HG03439 (cell line): ENCODE results near the gene GSS.
"Not testable (repeated sequence)": the region's sequence is repeated elsewhere in the genome, so short reads cannot be mapped to it uniquely, and the experiment has no call there.

ENCODE experiments used
- ATAC-seq: cut with Tn5 transposase; IDR thresholded peaks from one replicate; pipeline ENCODE4 v1.9.1; 2021; ENCODE audit warnings: mild to moderate bottlenecking, moderate library complexity; ENCODE audit not compliant: unreplicated experiment

Gene GSS

DNA sequence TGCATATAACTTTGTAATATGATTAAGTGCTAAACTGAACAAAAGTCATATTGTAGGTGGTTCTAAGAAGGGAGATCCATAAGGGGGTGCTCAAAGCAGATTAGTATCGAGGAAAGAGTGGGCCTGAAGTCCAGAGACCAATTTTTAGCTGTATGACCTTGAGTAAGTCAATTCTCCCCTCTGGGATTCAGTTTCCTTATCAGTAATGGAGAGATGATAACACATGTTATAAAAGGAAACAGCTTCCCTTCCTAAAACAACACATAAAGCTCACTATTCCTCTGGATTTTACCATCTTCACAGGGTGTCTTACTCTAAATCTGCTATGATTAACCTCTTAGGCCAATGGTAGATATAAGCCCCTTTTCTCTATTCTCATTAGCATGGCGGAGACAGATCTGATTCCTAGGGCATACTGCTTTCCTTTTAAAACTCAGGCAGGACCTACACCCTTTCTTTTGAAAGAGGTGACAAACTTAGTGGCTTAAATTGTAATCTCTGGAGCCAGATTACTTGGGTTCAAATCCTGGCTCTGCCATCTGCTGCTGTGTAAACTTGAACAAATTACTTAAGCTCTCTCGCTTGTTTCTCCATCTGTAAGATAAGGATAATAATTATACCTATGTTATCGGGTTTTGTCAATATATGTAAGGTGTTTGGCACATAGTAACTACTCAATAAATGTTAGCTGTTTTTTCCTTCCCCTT is 39.7 kb downstream of the GSS start:
- ATAC-seq = no peak

GRCh38 chr20:34915131-34915530 is 40.5 kb downstream of the GSS start:
- no peak for ATAC-seq

- ATAC-seq = no peak
Measured at GRCh38 chr20:34907616-34908469, 47.8 kb downstream of the GSS start.

DNA sequence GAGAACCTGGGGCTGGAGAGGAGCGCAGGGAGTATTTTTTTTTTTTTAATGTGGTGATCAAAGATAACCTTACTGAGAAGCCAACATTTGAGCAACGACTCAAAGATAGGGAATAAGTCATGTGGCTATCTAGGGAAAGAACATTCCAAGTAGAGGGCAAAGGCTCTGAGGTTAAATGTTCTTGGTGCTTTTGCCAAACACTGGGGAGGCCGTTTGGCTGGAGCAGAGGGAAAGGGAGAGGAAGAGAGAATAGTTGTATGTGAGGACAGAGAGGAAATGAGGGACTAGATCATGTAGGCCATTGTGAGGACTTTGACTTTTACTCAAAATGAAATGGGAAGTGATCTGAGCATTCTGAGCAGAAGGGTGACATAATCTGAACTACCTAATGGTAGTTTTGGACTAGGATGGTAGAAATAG is 51.4 kb downstream of the GSS start:
- no peak for ATAC-seq

GRCh38 chr20:34898731-34899130 is 56.9 kb downstream of the GSS start:
- ATAC-seq = not testable (repeated sequence)

- not testable (repeated sequence) for ATAC-seq
Measured at GRCh38 chr20:34898129-34898528, 57.5 kb downstream of the GSS start.

GRCh38 chr20:34896086-34896621 is 59.5 kb downstream of the GSS start:
- no peak for ATAC-seq

- no peak for ATAC-seq
Measured at GRCh38 chr20:34895465-34895864, 60.1 kb downstream of the GSS start.

DNA sequence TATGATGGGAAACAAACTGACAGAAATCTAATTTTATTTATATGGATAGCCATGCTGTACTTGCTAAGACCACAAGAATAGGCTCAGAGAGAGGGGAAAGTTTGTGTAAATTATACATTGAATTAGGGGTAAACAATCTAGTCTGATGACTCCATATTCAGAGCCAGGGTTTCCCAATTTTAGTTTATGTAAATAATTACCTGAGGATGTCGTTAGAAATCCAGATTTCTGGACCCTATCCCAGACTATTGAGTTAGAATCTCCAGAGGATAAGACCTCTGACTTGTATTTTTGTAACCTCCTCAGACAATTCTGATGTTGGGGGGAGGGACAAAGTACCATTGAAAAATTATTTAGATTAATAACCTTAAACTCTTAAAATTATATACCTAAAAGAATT is 60.9 kb downstream of the GSS start:
- ATAC-seq = no peak

- no peak for ATAC-seq
Measured at GRCh38 chr20:34892671-34893070, 62.9 kb downstream of the GSS start.

DNA sequence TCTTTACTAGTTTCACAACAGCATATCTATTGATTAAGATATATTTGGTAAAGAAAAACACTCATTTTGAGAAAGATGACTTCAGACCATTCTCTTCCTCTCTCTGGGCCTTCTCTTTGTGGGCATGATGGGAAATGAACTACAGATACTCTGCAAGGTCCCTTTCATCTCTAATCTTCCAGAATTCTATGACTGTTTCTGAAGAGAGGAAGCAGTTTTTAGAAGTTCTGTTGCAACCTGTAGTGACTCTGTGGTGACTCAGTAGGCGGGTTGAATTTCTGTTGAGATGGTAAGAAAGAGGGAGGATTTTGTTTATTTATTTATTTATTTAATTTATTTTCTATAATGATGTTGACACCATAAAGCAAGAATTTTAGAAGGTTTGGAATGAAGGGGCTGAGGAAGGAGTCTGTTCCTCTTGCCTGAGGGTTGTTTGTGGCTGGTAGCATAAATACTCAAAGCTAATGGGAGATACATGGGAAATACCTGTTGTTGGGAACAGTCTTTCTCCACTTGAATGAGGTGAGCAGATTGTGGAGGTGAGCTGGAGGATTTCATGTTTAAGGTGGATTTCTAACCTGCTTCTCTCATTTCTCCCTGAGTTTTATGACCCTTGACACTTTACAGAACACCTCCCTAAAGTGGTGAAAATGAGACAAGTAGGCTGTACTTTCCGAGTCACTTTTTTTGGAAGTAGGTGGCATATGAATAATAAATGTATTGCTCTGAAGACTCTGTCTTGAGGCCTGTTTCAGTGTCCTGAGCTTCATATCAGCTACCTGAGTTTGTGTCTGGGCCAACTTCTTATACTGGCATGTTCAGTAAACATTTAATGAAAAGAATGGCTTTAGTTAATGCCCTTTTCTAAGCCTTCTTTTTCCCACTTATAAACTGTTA is 64.2 kb downstream of the GSS start:
- no peak for ATAC-seq

DNA sequence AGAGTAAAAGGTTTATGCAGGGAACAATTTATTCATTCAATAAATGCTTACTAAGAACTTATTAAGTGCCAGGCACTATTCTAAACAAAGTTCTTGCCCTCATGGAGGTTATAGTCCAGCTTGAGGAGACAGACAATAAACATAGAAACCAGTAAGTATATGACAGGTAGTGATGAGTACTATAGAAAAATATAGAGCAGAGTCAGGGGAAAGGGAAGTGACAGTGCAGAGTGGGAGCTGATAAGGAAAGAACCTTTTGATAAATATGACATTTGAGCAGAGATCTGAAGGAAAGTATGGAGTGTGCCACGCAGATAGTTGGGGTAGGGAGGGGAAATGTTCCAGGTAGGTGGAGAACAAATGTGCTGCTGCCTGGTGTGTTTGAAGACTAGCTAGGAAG is 67.1 kb downstream of the GSS start:
- ATAC-seq = no peak

- ATAC-seq = peak; percentile 53
Measured at GRCh38 chr20:34887023-34887422, 68.6 kb downstream of the GSS start.

DNA sequence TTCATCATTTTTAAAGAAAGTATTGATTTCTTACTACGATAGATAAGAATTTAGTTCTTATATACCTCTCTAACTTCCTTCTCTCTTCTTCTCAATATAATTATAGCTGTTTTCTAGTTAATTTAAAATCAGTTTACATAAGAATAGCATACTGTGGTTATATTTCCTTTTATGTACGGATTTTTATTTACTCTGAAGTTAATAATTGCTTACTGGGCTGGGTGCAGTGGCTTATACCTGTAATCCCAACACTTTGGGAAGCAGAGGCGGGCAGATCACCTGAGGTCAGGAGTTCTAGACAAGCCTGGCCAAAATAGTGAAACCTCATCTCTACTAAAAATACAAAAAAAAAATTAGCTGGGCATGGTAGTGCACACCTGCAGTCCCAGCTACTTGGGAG is 69.5 kb downstream of the GSS start:
- ATAC-seq = no peak

DNA sequence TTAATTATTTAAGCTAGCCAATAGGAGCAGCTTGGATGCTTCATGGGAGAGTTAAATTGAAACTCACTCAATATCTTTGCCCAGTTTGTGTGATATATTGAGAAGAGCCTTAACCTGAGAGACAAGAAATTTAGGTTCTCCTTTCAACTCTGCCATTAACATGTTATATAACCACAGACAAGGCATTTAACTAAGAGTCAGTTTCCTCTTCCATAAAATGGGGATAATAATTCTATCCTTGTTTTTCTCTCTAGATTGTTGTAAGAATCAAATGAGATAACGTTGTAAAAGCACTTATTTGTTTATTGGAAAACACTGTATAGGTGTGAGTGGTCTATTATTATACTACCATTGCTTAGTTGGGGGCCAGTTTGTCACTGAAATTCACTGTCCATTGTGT is 71.3 kb downstream of the GSS start:
- no peak for ATAC-seq

DNA sequence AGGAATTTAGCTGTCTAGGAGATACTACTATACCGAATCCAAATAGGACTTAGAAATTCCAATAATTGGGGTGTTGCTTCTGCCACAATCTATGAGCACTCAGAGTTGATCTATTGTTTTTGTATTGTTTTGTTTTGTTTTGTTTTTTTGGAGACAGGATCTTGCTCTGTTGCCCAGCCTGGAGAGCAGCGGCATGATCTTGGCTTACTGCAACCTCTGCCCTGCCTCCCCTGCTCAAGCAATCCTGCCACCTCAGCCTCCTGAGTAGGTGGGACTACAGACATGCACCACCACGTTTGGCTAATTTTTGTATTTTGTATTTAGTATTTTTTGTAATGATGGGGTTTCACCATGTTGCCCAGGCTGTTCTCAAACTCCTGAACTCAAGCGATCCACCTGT is 71.8 kb downstream of the GSS start:
- no peak for ATAC-seq

- no peak for ATAC-seq
Measured at GRCh38 chr20:34883087-34883688, 72.4 kb downstream of the GSS start.

DNA sequence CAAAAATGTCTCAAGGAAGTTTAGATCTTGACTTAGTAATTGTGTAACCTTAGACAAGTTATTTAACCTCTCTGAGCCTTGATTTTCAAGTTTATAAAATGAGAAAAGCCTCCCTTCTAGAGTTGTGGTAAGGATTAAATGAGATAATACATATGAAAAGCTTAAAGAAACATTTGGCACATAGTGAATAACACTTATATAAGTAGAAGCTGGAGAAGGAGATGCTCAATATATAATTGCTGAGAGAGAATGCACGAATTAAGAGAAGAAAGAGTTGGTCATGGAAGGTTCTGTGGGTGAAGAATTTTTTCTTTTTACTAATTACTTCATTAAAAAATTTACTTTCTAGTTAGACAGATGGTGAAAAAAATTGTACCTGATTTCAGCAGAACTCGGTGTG is 73.9 kb downstream of the GSS start:
- no peak for ATAC-seq

DNA sequence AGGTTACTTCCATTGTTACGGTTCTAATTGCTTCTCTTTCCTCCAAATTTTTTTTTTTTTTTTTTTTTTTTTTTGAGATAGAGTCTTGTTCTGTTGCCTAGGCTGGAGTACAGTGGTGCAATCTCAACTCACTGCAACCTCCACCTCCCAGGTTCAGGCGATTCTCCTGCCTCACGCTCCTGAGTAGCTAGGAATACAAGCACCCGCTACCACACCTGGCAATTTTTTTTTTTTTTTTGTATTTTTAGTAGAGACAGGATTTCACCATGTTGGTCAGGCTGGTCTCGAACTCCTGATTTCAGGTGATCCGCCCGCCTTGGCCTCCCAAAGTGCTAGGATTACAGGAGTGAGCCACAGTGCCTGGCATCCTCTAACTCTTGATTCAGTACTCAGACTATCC is 74.6 kb downstream of the GSS start:
- not testable (repeated sequence) for ATAC-seq

DNA sequence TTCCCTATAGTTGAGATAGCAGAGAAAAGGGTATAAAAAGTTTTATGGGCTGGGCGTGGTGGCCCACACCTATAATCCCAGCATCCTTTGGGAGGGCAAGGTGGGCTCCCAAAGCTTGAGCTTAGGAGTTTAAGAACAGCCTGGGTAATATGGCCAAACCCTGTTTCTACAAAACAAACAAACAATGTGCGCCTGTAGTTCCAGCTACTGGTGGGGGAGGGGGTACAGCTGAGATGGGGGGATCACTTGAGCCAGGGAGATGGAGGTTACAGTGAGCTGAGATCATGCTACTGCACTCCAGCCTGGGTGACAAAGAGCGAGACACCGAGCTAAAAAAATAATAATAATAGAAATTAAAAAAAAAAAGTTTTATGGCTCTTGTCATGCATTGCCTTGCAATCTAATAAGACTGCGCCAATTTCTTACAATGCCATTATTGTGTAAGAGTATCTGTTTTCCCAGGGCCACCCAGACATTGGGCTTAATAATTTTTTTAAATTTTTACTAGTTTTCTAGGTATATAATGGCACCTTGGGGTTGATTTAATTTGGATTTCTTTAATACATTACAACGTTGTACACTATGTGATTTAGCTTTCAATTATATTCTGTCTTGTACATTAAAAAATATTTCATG is 75.3 kb downstream of the GSS start:
- no peak for ATAC-seq
